IPS-15b (cell line): ENCODE measurements around the gene POLR1F.
A peak's percentile ranks its signal among the peaks of the same experiment; 100 is the strongest.

Source experiments
- H3K27me3 ChIP-seq: one replicate; pipeline ENCODE4 v1.6.1; 2013; ENCODE audit warnings: low read length; ENCODE audit not compliant: control insufficient read depth, insufficient read depth
- H3K36me3 ChIP-seq: one replicate; pipeline ENCODE4 v1.6.1; 2013; ENCODE audit warnings: low read length; ENCODE audit not compliant: control insufficient read depth, insufficient read depth
- H3K4me1 ChIP-seq: one replicate; pipeline ENCODE4 v1.6.1; 2013; ENCODE audit warnings: mild to moderate bottlenecking, low read length; ENCODE audit not compliant: control insufficient read depth, insufficient read depth
- H3K4me3 ChIP-seq: one replicate; pipeline ENCODE4 v1.5.1; 2013; ENCODE audit warnings: low read depth, low read length
- H3K9ac ChIP-seq: one replicate; pipeline ENCODE4 v1.6.1; 2013; ENCODE audit warnings: low read depth, mild to moderate bottlenecking, low read length
- H3K9me3 ChIP-seq: one replicate; pipeline ENCODE4 v1.6.1; 2013; ENCODE audit warnings: mild to moderate bottlenecking, low read length; ENCODE audit not compliant: control insufficient read depth, insufficient read depth

Gene POLR1F

GRCh38 chr7:19708397-19709248 lies at the start of gene POLR1F:
POLR1F (minus strand) TSS chr7:19709037; CDS start chr7:19709016, 21 bp downstream.
- peak within 1 kb of the TSS; percentile 94 for H3K4me3 ChIP-seq
- H3K4me1 ChIP-seq: peaks cover 11% of the 10 kb centered on the region
- peaks cover 6% of the 10 kb centered on the region for H3K27me3 ChIP-seq
- no peaks in the 10 kb centered on the region for H3K9me3 ChIP-seq
- H3K36me3 ChIP-seq: no peaks in the 10 kb centered on the region
- peak within 1 kb of the TSS; percentile 82 for H3K9ac ChIP-seq

- no peak overlapping the region for H3K9ac ChIP-seq
- H3K4me3 ChIP-seq: no peak overlapping the region
- H3K9me3 ChIP-seq: no peaks in the 10 kb centered on the region
- H3K4me1 ChIP-seq: no peaks in the 10 kb centered on the region
- no peaks in the 10 kb centered on the region for H3K36me3 ChIP-seq
- no peaks in the 10 kb centered on the region for H3K27me3 ChIP-seq
Observed at GRCh38 chr7:19754521-19755116, 45.8 kb upstream of the POLR1F start.

GRCh38 chr7:19752020-19752419 lies 43.2 kb upstream of the POLR1F start:
- no peaks in the 10 kb centered on the region for H3K9me3 ChIP-seq
- no peak overlapping the region for H3K9ac ChIP-seq
- no peaks in the 10 kb centered on the region for H3K4me1 ChIP-seq
- H3K36me3 ChIP-seq: no peaks in the 10 kb centered on the region
- H3K4me3 ChIP-seq: no peak overlapping the region
- H3K27me3 ChIP-seq: no peaks in the 10 kb centered on the region

- H3K4me1 ChIP-seq: no peaks in the 10 kb centered on the region
- H3K9ac ChIP-seq: no peak overlapping the region
- no peaks in the 10 kb centered on the region for H3K36me3 ChIP-seq
- H3K9me3 ChIP-seq: no peaks in the 10 kb centered on the region
- H3K4me3 ChIP-seq: no peak overlapping the region
- H3K27me3 ChIP-seq: no peaks in the 10 kb centered on the region
Observed at GRCh38 chr7:19749658-19750057, 40.8 kb upstream of the POLR1F start.

GRCh38 chr7:19747740-19748339 lies 39.0 kb upstream of the POLR1F start:
- no peaks in the 10 kb centered on the region for H3K9me3 ChIP-seq
- H3K36me3 ChIP-seq: no peaks in the 10 kb centered on the region

GRCh38 chr7:19744075-19744474 lies 35.2 kb upstream of the POLR1F start:
- Histone ChIP-seq H3K27me3 (no peaks in the 10 kb centered on the region), H3K9ac (no peak overlapping the region), H3K4me1 (no peaks in the 10 kb centered on the region), H3K4me3 (no peak overlapping the region), H3K36me3 (no peaks in the 10 kb centered on the region), H3K9me3 (no peaks in the 10 kb centered on the region)

More at GRCh38 chr7:19747740-19748339, 39.0 kb upstream of the POLR1F start:
- Histone ChIP-seq H3K27me3 (no peaks in the 10 kb centered on the region), H3K4me3 (no peak overlapping the region), H3K9ac (no peak overlapping the region), H3K4me1 (no peaks in the 10 kb centered on the region)

- no peak overlapping the region for H3K4me3 ChIP-seq
- H3K9ac ChIP-seq: no peak overlapping the region
- H3K4me1 ChIP-seq: no peaks in the 10 kb centered on the region
- no peaks in the 10 kb centered on the region for H3K27me3 ChIP-seq
- no peaks in the 10 kb centered on the region for H3K36me3 ChIP-seq
- H3K9me3 ChIP-seq: no peaks in the 10 kb centered on the region
Observed at GRCh38 chr7:19728716-19729115, 19.9 kb upstream of the POLR1F start.

GRCh38 chr7:19725770-19726169 lies 16.9 kb upstream of the POLR1F start:
- Histone ChIP-seq H3K9ac (no peak overlapping the region), H3K4me1 (no peaks in the 10 kb centered on the region), H3K9me3 (no peaks in the 10 kb centered on the region), H3K4me3 (no peak overlapping the region), H3K36me3 (no peaks in the 10 kb centered on the region), H3K27me3 (no peaks in the 10 kb centered on the region)

GRCh38 chr7:19715499-19715898 lies 6.7 kb upstream of the POLR1F start:
- H3K9me3 ChIP-seq: no peaks in the 10 kb centered on the region
- H3K9ac ChIP-seq: no peak overlapping the region

GRCh38 chr7:19713676-19714075 lies 4.8 kb upstream of the POLR1F start:
- Histone ChIP-seq H3K27me3 (peaks cover 6% of the 10 kb centered on the region), H3K4me1 (no peaks in the 10 kb centered on the region), H3K4me3 (no peak overlapping the region), H3K36me3 (no peaks in the 10 kb centered on the region), H3K9me3 (no peaks in the 10 kb centered on the region), H3K9ac (no peak overlapping the region)

More at GRCh38 chr7:19715499-19715898, 6.7 kb upstream of the POLR1F start:
- Histone ChIP-seq H3K4me3 (no peak overlapping the region), H3K4me1 (no peaks in the 10 kb centered on the region), H3K27me3 (peaks cover 3% of the 10 kb centered on the region), H3K36me3 (no peaks in the 10 kb centered on the region)

GRCh38 chr7:19709249-19709578 lies 377 bp upstream of the POLR1F start:
- H3K27me3 ChIP-seq: peaks cover 6% of the 10 kb centered on the region
- no peaks in the 10 kb centered on the region for H3K36me3 ChIP-seq
- H3K4me1 ChIP-seq: peaks cover 11% of the 10 kb centered on the region
- H3K4me3 ChIP-seq: peak overlapping the region; percentile 94
- no peaks in the 10 kb centered on the region for H3K9me3 ChIP-seq
- no peak overlapping the region for H3K9ac ChIP-seq

- Histone ChIP-seq H3K4me3 (peak overlapping the region; percentile 94), H3K4me1 (peaks cover 11% of the 10 kb centered on the region), H3K36me3 (no peaks in the 10 kb centered on the region), H3K9ac (no peak overlapping the region), H3K27me3 (peaks cover 6% of the 10 kb centered on the region), H3K9me3 (no peaks in the 10 kb centered on the region)
Observed at GRCh38 chr7:19707240-19707639, 1.6 kb downstream of the POLR1F start.
